ENCODE results near the gene KHSRP.
"Not testable (repeated sequence)": the region's sequence is repeated elsewhere in the genome, so short reads cannot be mapped to it uniquely, and the experiment has no call there.

Gene KHSRP

DNA sequence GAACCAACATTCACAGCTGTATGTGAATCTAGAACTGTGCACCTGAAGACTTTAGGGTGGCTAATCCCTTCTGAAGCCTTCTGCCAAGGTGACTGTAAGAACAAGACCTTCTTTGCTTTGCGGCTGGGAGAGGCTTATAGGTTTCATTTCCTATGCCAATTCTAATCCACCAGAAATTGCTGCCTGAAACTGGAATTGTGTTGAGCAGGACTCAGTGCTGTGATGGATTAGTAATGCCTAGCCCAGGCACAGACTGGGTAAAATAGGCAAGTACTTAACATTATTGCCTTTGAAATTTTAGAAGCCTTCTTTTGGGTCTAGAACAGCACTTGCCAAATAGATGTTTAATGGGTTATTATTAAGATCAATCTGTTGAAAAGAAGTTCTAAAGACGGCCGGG is 23.4 kb upstream of the KHSRP start:
- DNase-seq = no peak

- no peak for DNase-seq
These were observed 21.8 kb upstream of the KHSRP start for GRCh38 chr19:6446452-6446851.

GRCh38 chr19:6443986-6444385 is 19.4 kb upstream of the KHSRP start:
- no peak for DNase-seq

DNA sequence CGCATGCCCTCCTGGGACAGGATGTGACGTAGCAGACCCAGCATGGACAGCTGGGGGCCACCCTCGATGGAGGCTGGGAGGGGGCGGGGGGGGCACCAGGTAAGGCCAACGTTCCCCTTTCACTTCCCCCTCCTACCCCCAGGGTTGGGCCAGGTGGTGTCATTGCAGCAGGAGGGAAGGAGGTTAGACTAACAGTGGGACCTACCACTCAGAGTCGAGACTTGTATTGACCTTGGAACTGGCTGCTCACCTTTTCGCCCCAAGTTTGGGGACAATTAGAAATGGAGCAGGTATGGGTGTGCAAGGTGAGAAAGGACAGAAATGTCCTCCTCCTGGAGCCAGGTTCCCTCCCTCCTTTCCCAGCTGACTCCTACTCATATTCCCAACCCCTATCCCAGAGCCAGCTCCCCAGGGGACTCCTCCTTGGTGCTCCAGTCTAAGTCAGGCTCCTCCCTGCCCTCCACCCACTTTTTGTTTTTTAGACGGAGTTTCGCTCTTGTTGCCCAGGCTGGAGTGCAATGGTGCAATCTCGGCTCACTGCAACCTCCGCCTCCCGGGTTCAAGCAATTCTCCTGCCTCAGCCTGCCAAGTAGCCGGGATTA is 17.6 kb upstream of the KHSRP start:
- no peak for DNase-seq

DNA sequence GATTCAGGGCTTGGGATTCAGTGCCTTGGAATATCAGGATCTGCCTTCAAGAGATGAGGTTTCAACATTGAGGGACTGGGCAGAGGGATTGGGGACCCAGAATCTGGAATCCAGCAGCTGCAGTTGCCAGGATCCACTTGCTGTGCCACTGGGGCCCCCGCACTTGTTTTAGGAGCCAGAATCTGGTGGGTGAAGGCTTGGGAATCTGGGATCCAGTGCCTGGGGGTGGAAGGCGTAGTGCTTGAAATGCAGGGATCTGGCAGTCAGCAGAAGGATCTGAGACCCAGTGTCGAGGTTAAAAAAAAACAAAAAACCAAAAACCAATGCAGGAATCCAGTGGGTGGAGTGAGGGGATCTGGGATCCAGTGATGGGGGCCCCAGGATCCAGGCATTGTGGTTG is 16.3 kb upstream of the KHSRP start:
- DNase-seq = no peak

DNA sequence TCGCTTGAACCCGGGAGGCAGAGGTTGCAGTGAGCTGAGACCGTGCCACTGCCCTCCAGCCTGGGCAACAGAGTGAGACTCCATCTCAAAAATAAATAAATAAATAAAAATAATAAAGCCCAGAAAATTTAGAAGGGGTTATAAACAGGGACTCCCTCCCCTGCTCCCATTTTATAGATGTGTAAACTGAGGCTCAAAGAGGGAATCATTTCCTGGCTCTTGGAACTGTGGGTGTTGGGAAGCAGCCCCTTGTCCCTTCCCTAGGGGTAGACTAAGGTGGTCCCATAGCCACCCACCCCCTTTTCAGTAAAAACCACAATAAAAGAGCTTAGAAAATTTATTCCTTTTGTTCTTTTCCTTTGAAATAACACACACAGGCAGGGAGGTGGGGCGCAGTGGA is 15.1 kb upstream of the KHSRP start:
- no peak for DNase-seq

- DNase-seq = no peak
These were observed 9.1 kb upstream of the KHSRP start, which contains the start of gene SLC25A41 for GRCh38 chr19:6433663-6434062. TSS of gene SLC25A41 (minus strand) at chr19:6433763. CDS start at chr19:6433693, 70 bp downstream.

DNA sequence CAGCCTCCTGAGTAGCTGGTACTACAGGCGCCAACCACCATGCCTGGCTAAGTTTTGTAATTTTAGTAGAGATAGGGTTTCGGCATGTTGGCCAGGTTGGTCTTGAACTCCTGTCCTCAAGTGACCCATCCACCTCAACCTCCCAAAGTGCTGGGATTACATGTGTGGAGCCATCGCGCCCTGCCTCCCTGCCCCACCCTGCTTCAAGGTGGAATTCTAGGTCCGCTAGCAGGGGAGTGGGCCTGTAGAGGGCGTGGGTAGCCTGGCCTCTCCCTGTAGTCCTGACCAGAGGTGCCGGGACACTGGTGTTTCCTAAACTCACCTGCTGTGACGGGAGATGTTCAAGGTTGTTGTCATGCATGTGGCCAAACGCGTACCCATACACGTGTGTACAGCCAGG is 8.6 kb upstream of the KHSRP start:
- DNase-seq = no peak

DNA sequence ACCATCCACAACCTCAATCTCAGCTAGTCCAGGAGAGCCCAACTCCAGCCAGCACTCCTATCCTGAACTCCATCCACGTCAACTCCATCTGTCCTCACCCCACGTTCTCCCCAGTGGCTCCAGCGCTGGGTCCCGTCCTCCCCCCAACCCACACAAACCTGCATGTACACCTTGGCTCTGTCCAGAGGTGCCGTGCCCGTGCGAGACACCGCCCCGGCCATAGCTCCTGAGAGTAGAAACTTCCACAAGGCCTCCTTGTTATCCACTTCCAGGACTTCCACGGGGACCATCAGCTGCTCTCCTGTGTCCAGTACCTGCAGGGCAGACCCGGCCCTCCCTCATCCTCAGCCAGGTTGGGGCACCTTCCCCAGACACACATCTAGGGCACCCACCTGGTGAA is 7.3 kb upstream of the KHSRP start:
- DNase-seq = no peak

- no peak for DNase-seq
These were observed 5.0 kb upstream of the KHSRP start for GRCh38 chr19:6429419-6430221.

- DNase-seq = not testable (repeated sequence)
These were observed 4.2 kb upstream of the KHSRP start for GRCh38 chr19:6428692-6429418.

GRCh38 chr19:6427131-6427530 is 2.5 kb upstream of the KHSRP start:
- no peak for DNase-seq

DNA sequence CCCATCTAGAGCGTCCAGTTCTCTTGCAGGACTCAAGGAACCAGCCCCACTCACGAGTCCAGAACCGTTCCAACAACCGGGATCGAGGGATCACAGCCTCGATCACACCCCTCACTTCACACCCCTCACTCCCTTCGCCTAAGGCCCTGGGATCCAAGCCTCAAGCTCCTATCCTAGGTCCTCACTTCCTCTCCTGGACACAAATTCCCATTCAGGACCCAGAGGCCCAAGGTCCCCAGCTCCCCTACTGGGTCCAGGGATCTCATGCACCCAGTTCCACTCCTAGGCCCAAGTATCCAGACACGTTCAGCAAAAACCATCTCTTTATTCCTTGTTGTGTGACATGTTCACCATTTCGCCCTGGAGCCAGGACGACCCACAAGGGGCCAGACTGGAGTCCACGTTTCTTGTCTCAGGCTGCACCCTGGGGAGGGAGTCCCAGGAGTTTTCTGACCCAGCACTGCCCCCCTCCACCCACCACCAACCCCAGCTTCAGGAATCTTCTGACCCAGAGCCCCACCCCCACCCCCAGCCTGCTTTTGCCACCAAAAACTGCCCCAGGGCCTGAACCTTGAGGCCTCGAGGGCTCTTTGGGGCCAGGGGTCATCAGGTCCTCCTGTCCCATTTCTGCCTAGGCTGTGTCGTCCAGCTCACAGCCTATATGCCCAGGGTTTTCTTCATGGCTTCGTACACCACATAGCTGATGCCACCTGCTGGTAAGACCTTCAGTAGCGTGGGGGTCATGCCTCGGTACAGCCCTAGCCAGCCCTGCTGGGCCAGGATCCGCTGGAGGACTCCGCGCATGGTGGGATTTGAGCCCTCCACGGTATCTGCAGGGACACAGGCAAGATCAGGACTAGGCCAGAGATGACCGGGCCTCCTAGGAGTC is 1.4 kb upstream of the KHSRP start:
- no peak for DNase-seq

GRCh38 chr19:6424939-6425731 is 524 bp upstream of the KHSRP start:
- peak; percentile 100 for DNase-seq

DNA sequence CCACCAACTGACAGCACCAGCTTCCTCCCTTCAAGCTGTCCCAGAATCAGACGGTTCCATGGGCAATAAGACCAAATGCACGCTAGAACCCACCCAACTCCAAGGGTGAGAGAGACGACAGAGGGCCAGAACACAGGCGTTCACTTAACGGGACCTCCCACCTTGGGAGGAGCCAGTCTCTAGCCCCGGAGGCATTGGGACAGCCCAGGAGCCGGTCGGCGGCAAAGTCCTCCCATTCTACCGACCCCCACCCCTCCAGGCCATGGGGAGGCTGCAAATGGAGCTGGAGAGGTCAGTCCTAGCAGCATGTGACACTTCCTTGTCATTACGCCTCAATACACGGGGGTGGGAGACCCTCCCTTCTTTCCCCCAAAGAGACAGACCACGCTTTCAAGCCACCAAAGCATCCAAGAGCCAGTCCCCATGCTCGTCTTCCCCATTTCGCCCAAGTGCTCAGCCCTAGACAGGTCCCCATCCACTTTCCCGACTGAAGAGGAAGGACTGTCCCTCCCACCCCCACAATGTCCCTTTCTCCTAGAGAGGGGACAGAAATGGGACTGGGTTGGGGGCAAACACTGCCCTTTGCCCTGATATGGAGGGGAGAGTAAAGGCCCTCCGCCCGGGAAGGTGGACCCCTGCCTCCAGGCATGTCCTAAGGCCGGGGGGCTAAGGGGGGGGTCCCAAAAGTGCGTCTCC is 964 bp downstream of the KHSRP start:
- DNase-seq = peak; percentile 35

GRCh38 chr19:6421075-6422014 is 3.3 kb downstream of the KHSRP start:
- no peak for DNase-seq

- DNase-seq = no peak
These were observed 6.1 kb downstream of the KHSRP start for GRCh38 chr19:6418562-6418932.

DNA sequence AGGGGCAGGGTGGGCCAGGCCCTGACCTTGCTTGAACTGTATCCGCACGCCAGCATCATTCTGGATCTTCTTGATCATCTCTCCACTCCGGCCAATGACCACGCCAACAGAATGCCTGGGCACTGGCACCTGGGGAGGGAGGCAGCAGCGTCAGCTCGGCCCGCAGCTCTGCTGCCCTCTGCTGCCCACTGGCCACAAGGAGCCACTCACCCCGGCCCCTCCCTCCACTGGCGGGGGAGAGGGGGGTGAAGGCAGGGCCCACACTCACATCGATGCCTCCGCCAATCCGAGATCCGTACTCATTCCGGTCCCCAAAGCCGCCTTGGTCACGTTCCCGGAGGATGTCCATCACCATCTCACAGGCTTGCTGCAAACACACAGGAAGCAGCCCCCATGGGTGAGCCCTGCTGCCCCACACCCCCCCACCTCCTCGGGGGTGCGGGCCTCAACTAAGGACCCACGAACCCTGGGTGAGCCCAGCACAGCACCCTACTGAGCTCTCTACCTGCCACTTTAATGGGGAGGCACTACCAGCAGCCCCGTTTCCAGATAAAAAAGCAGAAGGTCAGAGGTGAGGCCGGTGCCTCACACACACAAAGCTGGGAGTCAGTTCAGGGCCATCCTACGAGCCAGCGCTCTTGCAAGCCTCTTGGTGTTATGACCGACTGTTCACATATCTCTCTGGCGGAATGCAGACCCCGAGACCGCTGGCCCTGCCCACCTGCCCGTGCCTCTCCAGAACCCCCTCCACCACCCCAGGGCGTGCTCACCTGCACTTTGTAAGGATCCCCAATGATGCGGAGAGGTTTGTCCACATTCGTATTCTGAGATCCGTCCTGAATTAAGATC is 6.7 kb downstream of the KHSRP start:
- no peak for DNase-seq
